NCI-H345 treated with DMSO at 0.1 percent for 48 hours (cell line): ENCODE data around the gene PFKFB3.

Experiments
- DNase-seq: peaks from one replicate; lab custom pipeline; 2025; ENCODE audit not compliant: unreplicated experiment; lab: John Stamatoyannopoulos, UW

The PFKFB3 gene

GRCh38 chr10:6218692-6219493 is 16.2 kb downstream of the PFKFB3 start:
- DNase-seq, result no peak

- DNase-seq, result no peak
These were observed 16.7 kb downstream of the PFKFB3 start for GRCh38 chr10:6219494-6219836.

GRCh38 chr10:6220418-6221191 is 17.9 kb downstream of the PFKFB3 start:
- no peak for DNase-seq

DNA sequence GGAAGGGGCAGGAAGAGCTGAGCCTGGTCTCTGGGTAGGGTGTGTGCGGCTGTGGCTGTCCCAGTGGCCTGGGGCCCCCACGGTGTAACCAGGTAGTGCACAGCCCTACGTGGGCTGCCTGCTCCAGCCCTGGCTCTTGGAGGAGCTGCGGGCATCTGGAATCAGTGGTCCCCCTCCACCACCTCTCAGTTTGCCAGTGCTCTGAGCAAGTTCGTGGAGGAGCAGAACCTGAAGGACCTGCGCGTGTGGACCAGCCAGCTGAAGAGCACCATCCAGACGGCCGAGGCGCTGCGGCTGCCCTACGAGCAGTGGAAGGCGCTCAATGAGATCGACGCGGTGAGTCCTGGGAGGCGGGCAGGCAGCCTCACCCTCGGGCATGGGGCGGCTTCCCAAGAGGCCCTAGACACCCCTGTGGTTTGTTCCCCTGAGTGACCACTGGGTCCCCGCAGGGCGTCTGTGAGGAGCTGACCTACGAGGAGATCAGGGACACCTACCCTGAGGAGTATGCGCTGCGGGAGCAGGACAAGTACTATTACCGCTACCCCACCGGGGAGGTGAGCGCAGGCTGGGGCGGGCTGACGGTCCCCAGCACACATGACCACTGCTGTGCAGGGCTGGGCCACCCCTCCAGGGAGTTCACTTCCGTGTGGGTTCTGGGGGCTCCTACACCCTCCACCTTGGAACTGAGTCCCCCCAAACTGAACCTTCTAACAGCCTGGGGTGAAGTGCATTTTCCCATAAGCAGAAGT is 18.6 kb downstream of the PFKFB3 start:
- DNase-seq, result no peak

DNA sequence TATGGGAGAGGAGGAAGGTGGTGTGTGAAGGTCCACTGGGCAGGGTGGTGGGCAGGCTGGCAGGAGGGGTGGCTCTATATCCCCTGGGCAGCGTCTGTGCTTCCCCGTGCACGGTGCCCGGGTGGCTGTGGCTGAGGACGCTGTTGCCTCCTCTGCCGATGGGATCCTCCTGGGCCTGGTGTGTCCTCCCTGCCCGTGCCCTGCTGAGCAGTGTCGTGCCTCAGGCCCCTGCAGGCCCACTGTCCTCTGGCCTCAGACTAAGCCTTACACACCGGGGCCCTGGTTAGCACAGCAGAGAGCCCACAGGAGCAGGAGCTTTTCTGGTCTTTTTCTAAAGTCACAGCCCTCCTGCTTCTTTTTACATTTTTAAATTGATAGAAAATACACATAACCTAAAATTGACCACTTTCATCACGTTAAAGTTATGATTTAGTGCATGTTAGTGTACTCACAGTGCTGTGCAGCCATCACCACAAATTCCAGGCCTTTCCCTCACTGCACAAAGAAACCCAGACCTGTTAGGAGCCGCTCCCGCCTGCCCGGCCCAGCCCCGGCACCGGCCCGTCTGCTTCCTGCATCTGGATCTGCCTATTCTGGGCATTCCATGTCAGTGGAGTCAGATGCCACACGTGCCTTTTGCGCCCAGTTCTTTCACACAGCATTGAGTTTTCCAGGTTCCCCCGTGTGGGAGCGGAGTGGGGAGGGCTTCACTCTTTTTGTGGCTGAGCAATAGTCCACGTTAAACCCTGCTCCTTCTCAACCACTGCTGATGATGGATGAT is 19.4 kb downstream of the PFKFB3 start:
- no peak for DNase-seq

DNA sequence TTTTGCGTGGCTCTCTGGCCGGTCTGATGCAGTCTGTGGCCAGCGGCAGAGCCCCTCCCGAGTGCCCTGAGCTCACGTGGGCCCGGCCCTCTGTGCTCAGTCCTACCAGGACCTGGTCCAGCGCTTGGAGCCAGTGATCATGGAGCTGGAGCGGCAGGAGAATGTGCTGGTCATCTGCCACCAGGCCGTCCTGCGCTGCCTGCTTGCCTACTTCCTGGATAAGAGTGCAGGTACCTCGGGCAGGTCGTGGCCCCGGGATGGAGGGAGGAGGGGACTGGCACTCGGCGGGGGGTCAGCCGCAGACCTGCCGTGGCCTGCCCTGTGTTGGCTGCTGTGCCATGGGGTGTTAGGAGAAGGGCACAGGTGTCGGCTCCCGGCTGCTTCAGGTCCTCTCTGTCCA is 20.0 kb downstream of the PFKFB3 start:
- DNase-seq, result no peak

DNA sequence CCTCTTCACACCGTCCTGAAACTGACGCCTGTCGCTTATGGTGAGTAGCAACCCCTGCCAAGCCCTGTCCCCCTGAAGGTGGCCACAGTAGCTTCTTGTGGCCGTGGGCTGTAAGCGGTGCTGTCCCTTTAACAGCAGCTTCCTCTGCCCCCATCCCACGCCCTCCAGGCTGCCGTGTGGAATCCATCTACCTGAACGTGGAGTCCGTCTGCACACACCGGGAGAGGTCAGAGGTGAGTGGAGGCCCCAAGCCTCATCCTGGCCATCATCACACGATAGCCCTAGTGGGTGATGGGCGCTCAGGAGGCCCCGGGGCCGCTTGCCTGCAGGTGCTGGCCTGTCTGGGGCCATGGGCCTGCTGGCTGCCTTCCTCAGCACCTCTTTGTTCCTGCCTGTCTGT is 21.2 kb downstream of the PFKFB3 start:
- DNase-seq, result no peak

DNA sequence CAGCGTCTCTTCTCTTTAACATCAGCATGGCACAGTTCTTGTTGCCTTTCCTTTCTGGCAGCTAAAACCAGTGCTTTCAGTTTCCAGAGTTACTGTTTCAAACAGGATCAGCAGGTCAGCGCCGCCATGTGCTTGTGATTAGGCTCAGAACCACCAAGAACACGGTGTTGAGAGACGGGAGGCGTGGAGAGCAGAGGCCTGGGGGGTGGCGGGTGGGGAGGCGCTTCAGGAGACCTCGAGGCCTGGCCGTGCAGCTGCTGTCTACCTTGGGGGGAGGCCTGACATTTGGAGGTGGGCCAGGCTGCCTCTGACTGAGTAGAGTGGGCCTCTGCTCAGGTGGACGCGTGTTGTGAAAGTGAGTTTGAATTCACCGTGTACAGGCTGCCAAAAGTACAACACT is 22.0 kb downstream of the PFKFB3 start:
- DNase-seq, result no peak

DNA sequence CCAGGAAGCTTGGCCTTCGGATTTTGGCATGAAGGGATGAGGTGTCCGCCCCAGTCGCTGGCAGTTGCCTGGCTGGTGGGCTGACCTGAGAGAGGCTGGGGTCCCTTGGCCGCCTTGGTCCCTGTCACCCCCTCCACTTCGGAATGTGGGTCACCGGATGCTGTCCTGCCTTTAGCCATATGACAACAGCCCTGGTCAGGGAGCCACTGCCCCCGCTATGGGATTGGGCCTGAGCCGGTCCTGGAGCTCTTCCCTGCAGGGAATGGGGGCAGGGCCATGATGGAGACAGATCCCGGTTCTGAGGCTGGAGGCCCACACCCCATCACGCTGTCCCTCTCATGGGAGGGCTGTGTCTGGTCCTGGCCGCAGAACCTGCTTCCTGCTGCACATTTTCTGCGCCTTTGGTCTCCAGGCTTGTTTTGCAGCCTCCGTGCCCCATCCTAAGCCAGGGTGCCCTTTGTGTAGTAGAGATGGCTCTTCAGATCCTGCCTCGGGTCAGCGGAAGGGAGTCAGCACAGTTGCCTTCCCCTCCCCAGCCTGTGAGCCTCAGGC is 22.6 kb downstream of the PFKFB3 start:
- DNase-seq, result no peak

DNA sequence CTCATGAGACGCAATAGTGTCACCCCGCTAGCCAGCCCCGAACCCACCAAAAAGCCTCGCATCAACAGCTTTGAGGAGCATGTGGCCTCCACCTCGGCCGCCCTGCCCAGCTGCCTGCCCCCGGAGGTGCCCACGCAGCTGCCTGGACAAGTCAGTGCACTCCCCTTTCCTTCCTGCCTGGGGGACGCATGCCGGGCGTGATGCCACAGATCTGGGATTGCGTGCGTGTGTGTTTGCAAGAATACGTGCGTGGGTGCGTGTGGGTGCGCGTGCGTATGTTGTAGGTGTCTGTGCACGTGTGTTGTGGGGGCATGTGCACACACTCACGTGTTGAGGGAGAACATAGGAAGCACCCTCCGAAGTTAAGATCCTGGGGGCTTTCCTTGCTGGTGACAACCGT is 23.5 kb downstream of the PFKFB3 start:
- no peak for DNase-seq

DNA sequence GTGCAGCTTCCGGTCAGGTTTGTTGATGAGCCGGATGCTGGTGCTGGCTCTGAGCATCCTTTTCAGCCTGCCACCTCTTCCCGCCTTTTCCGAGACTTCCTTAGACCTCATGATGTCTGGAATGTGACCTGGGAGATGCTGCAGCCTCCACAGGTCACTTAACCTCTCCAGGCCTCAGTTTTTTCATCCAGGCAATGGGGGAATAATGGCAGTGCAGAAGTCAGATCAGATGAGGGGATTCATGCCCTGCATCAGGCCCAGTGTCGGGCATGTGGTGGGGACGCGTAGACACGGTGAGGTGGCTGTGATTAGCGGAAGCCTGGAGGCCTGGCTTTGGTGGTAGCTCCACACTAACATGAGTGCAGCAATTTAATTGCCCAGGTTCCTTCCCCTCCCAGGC is 24.6 kb downstream of the PFKFB3 start:
- no peak for DNase-seq

DNA sequence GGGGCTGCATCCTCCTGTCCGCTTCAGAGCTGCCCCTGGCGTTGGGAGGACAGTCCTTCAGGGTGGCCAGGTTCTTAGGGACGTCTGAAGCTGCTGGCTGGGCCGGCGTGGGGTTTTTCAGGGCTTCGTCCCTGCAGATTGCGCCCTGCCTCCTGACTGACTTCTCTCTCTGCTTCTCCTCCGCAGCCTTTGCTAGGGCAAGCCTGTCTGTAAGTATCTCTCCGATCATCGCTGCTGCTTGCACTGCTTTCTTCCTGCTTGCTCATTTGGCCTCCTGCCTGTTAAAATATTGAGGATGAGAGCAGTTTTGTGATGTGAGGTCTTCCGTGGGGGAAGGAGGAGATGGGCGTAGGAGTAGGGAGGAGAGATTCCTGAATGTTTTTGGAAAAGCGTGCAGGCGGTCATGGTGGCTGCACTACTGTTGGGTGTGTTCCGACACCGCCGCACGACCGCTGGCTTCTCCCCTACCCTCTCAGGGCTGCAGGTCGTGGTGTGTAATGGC is 25.3 kb downstream of the PFKFB3 start:
- DNase-seq, result no peak

DNA sequence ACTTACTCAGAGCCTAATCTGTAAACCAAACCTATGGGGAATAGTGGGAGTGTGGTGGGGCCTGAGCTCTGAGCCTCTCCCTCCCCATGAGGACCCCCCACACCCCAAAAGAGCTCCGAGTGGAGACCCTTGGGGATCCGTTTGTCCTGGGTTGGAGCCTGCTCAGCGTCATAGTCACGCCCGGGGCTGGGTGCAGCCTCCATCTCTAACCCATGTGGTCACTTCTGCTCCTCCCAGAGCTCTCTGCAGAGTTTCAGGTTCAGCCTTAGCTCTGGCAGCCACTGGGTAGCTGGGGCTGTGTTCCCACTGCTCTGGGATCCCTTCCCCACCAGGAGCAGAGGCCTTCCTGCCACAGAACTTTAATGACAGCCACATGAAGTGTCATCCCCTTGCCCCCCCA is 25.9 kb downstream of the PFKFB3 start:
- DNase-seq, result no peak

DNA sequence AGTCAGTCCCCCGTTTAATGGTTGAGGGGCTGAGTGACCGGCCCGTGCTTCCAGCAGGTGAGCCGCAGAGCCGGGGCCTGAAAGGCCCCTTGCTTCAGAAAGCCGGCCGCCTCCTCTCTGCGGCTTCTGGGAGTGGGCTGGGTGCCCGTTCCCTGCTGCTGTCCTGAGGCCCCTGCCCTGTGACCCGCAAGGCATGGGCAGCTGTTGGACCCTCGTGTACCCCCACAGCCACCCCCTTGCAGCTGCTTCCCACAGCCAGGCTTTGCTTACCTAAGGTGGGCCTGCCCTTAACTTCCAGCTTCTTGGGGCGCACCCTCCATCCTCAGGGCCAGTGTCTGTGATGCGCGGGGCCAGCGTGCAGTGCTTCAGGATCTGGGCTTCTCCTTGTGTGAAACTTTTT is 26.6 kb downstream of the PFKFB3 start:
- DNase-seq, result no peak

DNA sequence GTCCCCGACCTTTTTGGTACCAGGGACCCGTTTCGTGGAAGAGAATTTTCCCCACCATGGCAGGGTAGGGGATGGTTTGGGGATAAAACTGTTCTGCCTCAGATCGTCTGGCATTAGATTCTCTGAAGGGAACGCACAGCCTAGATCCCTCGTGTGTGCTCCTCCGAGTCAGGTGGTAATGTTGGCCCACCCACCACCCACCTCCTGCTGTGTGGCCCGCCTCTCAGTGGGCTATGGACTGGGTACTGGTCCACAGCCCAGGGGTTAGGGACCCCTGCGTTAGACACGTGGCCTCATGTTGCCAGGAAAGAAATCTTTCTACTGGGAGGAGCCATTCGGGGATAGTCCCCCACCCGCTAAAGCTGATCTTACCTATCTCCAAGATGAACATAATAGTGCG is 27.0 kb downstream of the PFKFB3 start:
- DNase-seq, result no peak

DNA sequence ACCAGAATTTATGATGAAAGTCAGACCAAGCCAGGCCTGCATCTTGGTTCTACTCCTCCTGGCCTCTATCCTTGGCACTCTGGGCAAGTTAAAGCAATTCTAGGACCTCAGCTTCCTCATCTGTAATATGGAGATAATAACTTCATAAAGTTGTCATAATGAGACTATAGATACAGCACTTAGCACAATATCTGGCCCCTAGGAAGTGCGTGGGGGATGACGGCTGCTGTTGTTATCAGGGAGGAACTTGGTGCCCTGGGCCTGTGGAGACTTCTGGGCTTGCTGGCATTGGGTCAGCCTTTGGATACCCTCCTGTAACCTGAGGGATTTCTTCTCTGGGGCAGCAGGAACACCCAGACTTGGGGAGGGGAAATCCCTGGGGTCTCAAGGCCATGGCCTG is 27.6 kb downstream of the PFKFB3 start:
- DNase-seq, result no peak

DNA sequence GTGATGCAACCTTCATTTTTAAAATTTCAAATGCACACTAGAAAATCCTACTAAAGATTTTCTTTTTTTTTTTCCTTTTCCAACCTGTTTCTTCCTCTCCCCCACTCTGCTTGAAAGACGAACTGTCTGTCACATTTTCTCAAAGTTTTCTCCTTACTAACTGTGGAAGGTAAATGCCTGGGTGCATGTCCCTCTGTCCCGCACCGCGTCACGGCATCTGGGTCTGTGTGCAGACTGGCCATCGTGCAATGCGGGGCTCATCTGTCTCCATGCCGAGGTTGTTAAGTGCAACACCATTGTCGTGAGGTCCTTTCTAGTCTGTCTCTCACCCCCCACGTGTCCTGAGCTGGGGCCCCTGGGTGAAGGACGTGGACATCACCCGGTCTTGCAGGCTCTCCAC is 28.4 kb downstream of the PFKFB3 start:
- no peak for DNase-seq

- no peak for DNase-seq
These were observed 29.0 kb downstream of the PFKFB3 start for GRCh38 chr10:6231730-6232129.

DNA sequence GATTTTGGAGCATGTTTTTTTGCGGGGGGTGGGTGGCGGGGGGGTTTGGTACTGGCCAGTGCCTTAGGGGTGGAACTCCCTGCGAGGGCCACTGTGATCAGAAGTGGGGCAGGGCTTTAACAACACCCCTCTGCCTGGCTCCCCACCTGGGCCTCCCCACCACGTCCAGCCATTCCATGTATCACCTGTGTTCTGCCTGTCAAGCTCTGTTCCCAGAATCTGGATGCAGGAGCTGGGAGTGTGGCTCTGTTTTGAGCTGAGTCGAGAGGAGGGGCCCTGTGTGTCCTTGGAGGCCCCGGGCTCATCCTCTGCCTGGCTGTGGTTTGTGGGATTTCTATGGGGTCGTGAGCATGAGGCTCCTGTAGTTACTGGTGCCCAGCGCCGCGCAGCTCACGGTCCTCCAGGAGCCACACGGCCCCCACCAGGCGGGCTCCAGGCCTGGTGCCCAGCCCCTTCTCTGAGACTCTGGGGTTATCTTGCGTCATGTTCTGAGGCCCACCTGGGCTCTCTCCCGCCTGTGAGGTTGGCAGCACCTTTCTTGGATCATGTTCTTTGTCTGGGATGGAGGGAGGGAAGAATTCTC is 29.6 kb downstream of the PFKFB3 start:
- no peak for DNase-seq
